Measurements from ENCODE around the gene RAE1. TPM values are rescaled to one million over a fixed set of nuclear protein-coding genes. Genes with fewer than 3 reads are reported as not detected.

Gene RAE1
- total RNA-seq, 4 donors from 2014 or later = 24.4 to 42.7 (median 28.3) TPM

DNA sequence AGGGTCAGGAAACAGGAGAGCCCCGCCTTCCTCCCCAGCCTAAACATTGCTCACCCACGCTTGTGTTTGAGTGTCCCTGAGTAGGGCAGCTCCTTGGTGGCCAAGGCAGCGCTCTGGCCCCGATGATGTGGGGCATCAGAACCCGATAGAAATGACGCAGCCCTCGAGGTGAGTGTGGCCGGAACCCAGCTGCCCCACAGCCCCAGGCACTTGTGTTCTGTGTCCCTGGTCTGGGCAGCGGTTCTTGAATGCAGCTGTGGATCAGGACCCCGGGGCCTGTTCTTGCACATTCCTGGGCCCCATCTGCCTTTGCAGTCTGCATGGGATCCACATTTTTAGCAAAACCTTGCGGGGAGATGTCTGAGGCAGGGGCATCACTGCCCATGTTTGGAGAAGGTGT lies 53.0 kb downstream of the RAE1 start:
- intact Hi-C loops (cut with DNase I) = no loop called here
- TF ChIP-seq, protein P1, sequence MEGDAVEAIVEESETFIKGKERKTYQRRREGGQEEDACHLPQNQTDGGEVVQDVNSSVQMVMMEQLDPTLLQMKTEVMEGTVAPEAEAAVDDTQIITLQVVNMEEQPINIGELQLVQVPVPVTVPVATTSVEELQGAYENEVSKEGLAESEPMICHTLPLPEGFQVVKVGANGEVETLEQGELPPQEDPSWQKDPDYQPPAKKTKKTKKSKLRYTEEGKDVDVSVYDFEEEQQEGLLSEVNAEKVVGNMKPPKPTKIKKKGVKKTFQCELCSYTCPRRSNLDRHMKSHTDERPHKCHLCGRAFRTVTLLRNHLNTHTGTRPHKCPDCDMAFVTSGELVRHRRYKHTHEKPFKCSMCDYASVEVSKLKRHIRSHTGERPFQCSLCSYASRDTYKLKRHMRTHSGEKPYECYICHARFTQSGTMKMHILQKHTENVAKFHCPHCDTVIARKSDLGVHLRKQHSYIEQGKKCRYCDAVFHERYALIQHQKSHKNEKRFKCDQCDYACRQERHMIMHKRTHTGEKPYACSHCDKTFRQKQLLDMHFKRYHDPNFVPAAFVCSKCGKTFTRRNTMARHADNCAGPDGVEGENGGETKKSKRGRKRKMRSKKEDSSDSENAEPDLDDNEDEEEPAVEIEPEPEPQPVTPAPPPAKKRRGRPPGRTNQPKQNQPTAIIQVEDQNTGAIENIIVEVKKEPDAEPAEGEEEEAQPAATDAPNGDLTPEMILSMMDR (IDR thresholded peaks at IDR 0.05) = no peak
- no peak for TF ChIP-seq POLR2A (IDR thresholded peaks at IDR 0.05)
- Histone ChIP-seq H3K27me3 (no peaks in the 10 kb centered on the region), H3K4me1 (peaks cover 16 to 61% (median 31%) of the 10 kb centered on the region in 3 donors), H3K27ac (peak overlapping the region in 2 of 4 donors; percentile 55), H3K4me3 (no peak overlapping the region), H3K36me3 (peaks cover 7 to 91% (median 13%) of the 10 kb centered on the region in 3 donors), H3K9me3 (no peaks in the 10 kb centered on the region)
- DNase-seq = no peak
- WGBS, 2 donors = 83 to 100% methylated on average over 2 to 8 of the region's 11 CpGs

DNA sequence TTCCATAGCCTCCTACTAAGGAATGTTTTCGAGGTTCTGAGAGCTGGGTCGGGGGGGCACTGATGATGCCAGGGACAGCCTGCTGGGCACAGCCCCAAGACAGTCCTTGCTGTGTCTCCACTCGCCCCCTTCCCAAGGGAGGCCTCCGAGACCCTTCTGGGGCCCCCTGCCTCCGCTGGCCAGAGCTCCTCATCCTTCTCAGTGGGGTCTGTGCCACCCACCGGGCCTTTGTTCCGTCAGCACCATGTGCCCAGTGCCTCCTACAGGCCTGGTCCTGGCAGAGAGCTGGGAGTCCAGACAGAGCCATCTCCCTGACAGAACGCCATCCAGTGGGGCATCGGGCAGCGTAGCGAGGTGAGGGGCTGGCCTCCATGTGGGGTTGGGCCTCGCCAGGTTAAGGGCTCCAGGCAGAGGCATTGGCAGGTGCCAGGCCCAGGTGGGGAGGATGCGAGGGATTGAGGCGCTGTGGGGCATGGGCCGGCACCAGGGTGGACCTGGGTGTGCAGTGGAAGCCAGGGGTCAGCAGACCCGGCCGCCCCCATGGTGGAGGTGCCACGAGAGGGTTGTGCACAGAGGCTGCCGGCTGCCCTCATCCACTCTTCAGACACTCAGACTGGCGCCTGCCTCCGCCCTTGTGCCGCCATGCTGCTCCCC lies 53.5 kb downstream of the RAE1 start:
- intact Hi-C loops (cut with DNase I) = no loop called here
- 92 to 93% methylated on average over 5 to 16 of the region's 22 CpGs for WGBS, 2 donors
- H3K9me3 ChIP-seq = no peaks in the 10 kb centered on the region
- H3K4me3 ChIP-seq = no peak overlapping the region
- no peak for DNase-seq
- H3K27me3 ChIP-seq = no peaks in the 10 kb centered on the region
- TF ChIP-seq, protein P1 (IDR thresholded peaks at IDR 0.05) = no peak
- H3K27ac ChIP-seq = peak overlapping the region in 2 of 4 donors; percentile 55
- peaks cover 7 to 97% (median 16%) of the 10 kb centered on the region in 3 donors for H3K36me3 ChIP-seq
- peaks cover 13 to 61% (median 26%) of the 10 kb centered on the region in 3 donors for H3K4me1 ChIP-seq

DNA sequence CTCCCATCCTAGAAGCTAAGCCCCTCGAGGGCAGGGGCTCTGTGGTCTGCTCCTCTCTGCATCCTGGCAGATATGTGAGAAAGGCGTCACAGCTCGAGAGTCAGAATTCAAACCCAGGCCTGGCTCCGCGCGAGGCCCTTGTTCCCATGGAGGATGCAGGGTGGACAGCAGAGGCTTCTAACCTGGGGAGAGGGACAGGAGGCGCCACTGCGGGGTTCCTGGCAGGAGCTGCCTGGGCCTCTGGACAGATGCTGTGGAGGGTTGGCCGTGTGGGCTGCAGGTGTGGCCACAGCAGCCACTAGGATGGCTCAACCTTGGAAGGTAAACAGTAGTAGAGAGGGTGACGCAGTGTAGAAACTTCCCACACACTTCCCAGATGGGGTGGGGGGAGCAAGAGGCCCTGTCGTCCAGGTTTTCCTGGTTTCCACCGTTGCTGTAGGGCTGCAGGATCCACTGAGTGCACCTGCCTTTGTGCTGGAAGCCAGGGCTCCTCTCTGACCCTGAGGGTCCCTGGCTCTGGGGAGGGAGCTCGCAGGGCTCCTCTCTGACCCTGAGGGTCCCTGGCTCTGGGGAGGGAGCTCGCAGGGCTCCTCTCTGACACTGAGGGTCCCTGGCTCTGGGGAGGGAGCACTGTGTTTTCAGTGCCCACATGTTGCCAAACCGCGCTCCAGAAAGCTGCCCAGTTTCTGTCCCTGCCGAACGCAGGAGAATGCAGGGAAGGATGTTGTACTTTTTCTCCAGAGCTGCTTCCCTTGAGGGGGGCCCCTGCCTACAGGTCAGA lies 54.4 kb downstream of the RAE1 start:
- intact Hi-C loops (cut with DNase I) = no loop called here
- 58 to 68% methylated on average over 2 to 5 of the region's 18 CpGs for WGBS, 2 donors
- H3K4me1 ChIP-seq = peaks cover 10 to 54% (median 17%) of the 10 kb centered on the region in 3 donors
- H3K4me3 ChIP-seq = no peak overlapping the region
- TF ChIP-seq, protein P1 (IDR thresholded peaks at IDR 0.05) = no peak
- no peak for TF ChIP-seq POLR2A (IDR thresholded peaks at IDR 0.05)
- no peaks in the 10 kb centered on the region for H3K9me3 ChIP-seq
- H3K27me3 ChIP-seq = no peaks in the 10 kb centered on the region
- no peak for DNase-seq
- H3K36me3 ChIP-seq = peaks cover 7 to 96% (median 17%) of the 10 kb centered on the region in 3 donors
- peak overlapping the region in 2 of 4 donors; percentile 55 for H3K27ac ChIP-seq

DNA sequence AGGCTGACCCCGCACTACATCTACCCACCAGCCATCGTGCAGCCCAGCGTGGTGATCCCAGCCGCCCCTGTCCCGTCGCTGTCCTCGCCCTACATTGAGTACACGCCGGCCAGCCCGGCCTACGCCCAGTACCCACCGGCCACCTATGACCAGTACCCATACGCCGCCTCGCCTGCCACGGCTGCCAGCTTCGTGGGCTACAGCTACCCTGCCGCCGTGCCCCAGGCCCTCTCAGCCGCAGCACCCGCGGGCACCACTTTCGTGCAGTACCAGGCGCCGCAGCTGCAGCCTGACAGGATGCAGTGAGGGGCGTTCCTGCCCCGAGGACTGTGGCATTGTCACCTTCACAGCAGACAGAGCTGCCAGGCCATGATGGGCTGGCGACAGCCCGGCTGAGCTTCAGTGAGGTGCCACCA lies 56.5 kb downstream of the RAE1 start:
- WGBS, 2 donors = 71 to 94% methylated on average over 7 to 22 of the region's 29 CpGs
- intact Hi-C loops (cut with DNase I) = no loop called here
- Histone ChIP-seq H3K36me3 (peaks cover 7 to 77% (median 13%) of the 10 kb centered on the region in 3 donors), H3K4me3 (no peak overlapping the region), H3K27me3 (no peaks in the 10 kb centered on the region), H3K9me3 (no peaks in the 10 kb centered on the region), H3K4me1 (peaks cover 5 to 35% (median 7%) of the 10 kb centered on the region in 3 donors), H3K27ac (peak overlapping the region in 1 of 4 donors; percentile 70)
- TF ChIP-seq POLR2A (IDR thresholded peaks at IDR 0.05) = no peak
- TF ChIP-seq, protein P1 (IDR thresholded peaks at IDR 0.05) = no peak
- no peak for DNase-seq

DNA sequence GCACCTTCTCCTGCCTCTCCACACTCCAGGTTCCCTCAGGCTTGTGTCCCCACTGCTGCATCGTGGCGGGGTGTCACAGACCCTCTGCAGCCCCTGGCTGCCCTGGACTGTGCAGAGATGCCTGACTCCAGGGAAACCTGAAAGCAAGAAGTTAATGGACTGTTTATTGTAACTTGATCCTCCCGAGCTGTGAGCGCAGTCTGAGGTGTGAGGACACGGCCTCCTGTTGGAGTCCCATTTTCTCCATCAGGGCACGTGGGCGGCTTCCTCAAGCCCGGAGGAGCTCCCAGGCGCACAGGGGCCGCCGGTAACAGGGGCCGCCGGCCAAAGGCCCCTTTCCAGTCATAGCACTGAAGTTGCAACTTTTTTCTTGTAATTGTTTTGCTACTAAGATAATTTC lies 57.1 kb downstream of the RAE1 start:
- peak overlapping the region in 3 of 4 donors; percentile 64 to 70 (median 68) for H3K27ac ChIP-seq
- WGBS, 2 donors = 70 to 92% methylated on average over 8 to 11 of the region's 13 CpGs
- peaks cover 7 to 71% (median 13%) of the 10 kb centered on the region in 3 donors for H3K36me3 ChIP-seq
- TF ChIP-seq, protein P1 (IDR thresholded peaks at IDR 0.05) = no peak
- TF ChIP-seq POLR2A (IDR thresholded peaks at IDR 0.05) = no peak
- no peaks in the 10 kb centered on the region for H3K27me3 ChIP-seq
- H3K4me3 ChIP-seq = no peak overlapping the region
- peaks cover under 1 to 29% (median 2%) of the 10 kb centered on the region in 3 donors for H3K4me1 ChIP-seq
- no peaks in the 10 kb centered on the region for H3K9me3 ChIP-seq
- no peak for DNase-seq
- intact Hi-C loops (cut with DNase I) = no loop called here

Measured in esophagus squamous epithelium (tissue), 5 donors.